Skin epidermis (tissue), 12 donors: Measurements from ENCODE around the gene RBFOX2.

ENCODE experiments used
- H3K27ac ChIP-seq, 21 experiments: fragments of 200-600 bp; sonication (generic) in 11 of 21; one replicate each; pipeline ENCODE4 v1.5.0; 2020; ENCODE audit warnings: mild to moderate bottlenecking in 3 of 21, inconsistent platforms in 2 of 21, moderate library complexity in 2 of 21
- H3K4me3 ChIP-seq, 7 experiments: fragments of 200-600 bp; sonication (generic) in 2 of 7; one replicate each; pipeline ENCODE4 v1.5.0; 2020; ENCODE audit warnings: inconsistent platforms in 2 of 7, mild to moderate bottlenecking in 2 of 7, moderate library complexity in 1 of 7

Gene RBFOX2

DNA sequence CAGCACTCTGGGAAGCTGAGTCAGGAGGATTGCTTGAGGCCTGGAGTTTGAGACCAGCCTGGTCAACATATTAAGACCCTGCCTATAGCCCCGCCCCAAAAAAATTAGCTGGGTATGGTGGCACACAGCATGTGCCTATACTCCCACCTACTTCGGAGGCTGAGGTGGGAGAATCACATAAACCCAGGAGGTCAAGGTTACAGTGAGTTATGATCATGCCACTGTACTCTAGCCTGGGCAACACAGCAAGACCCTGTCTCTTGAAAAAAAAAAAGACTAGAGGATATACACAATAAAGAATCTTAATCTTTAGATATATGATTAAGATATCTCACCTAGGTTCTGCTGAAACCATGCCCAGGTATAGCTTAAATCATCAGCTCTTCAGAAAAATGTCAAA lies 174.3 kb downstream of the RBFOX2 start:
- Histone ChIP-seq H3K4me3 (no peak overlapping the region), H3K27ac (no peak overlapping the region)

DNA sequence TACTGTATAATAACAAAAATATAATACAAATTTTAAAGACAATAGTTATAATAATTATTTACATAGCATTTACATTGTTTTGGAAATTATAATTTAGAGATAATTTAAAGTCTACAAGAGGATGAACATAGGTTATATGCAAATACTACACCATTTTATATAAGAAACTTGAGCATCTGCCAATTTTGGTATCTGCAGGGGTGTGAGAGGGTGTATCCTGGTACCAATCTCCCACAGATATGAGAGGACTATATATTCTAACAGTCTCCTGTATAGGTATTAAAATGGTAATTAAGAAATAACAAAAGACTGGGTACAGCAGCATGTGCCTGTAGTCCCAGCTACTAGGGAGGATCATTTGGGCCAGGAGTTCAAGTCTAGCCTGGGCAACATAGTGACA lies 176.5 kb downstream of the RBFOX2 start:
- no peak overlapping the region for H3K27ac ChIP-seq
- no peak overlapping the region for H3K4me3 ChIP-seq

DNA sequence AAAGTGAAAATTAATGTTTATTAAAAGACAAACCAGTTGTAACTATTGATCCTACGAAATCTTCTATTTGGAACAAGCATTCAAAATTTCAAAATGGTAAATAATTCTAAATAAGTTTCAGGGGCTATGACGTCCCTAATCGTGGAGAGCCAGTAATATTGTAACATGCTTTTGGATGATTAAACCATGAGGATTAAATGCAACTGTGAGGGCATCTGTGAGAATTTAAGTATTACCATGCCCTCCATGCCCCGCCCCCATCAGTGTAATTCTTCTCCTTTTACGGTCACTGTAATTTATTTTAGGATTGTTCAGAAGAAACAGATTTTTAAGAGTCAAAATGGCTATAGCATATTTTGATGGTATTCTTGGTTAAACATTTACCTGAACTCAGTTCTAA lies 177.8 kb downstream of the RBFOX2 start:
- peak overlapping the region in 2 of 21 experiments; percentile 31 to 81 for H3K27ac ChIP-seq
- no peak overlapping the region for H3K4me3 ChIP-seq

DNA sequence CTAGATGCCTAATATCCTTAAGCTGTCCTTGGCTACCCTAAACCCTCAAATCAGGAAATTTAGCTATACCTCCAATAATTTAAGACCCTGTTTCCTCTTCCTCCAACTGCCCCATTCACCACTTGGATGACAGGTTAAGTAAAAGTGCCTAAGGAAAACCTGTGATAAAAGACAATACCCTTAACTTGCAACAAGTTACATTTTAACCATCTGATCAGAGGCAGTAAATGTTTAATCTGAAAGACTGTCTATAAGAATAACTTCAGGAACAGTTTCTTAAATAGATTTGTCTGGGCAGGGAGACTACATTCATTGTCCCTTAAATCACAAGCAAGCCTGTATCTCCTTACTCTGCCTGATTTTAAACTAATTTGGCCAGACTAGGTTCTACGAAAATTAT lies 181.8 kb downstream of the RBFOX2 start:
- Histone ChIP-seq H3K27ac (no peak overlapping the region), H3K4me3 (no peak overlapping the region)

DNA sequence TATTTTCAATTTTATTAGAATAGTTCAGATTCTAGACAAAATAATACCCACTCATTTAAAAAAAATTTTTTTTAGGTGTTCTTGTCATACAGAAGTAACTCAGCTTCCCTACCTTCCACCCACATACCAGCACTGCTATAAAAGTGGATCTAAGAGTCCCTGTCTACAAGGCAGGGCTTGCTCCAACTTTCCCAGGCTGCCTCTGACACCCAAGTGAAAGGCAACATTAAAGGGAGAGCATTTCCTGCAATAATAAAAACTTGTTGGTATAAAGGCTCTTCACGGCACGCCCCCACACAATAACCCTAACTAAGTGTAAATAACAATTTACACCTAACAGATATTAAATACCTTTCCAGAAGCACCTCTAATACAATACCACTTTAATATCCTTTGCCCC lies 183.7 kb downstream of the RBFOX2 start:
- no peak overlapping the region for H3K4me3 ChIP-seq
- H3K27ac ChIP-seq = no peak overlapping the region

DNA sequence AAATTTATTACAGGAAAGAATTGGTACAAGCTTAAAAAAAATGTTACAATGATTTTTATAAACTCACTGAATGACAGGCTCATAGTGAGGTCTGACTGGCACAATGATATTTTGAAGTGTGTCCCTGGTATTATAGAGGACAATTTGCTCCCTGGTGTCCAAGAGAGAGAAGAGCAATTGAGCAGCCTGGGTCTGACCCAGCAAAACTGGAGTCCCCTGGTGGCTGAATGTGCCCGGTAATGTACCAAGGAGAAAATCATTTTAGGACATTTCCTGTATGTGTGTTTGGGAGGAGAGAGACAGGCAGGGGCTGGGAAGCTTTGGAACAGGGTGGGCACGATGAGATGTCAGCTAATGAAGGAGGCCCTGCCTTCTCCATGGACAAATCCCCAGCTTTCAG lies 185.7 kb downstream of the RBFOX2 start:
- Histone ChIP-seq H3K4me3 (no peak overlapping the region), H3K27ac (peak overlapping the region in 2 of 21 experiments; percentile 1 to 24)

DNA sequence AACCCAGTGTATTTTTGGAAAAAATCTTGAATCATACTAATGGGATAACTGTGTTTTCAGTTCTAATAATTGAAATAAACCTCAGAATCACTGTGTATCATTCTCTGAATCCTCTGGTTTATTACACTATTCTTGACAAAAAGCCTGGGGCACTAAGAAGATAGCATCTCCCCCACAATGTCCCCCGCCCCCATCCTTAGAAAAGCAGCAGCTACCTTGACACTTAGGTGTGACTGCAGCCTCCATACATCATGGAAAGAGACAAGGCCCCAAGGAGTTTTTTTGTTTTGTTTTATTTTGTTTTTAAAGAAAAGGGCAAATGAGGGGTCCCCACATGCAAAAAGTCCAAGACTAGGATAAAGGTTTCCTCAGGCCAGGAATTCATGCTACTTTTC lies 186.1 kb downstream of the RBFOX2 start:
- no peak overlapping the region for H3K27ac ChIP-seq
- H3K4me3 ChIP-seq = no peak overlapping the region

DNA sequence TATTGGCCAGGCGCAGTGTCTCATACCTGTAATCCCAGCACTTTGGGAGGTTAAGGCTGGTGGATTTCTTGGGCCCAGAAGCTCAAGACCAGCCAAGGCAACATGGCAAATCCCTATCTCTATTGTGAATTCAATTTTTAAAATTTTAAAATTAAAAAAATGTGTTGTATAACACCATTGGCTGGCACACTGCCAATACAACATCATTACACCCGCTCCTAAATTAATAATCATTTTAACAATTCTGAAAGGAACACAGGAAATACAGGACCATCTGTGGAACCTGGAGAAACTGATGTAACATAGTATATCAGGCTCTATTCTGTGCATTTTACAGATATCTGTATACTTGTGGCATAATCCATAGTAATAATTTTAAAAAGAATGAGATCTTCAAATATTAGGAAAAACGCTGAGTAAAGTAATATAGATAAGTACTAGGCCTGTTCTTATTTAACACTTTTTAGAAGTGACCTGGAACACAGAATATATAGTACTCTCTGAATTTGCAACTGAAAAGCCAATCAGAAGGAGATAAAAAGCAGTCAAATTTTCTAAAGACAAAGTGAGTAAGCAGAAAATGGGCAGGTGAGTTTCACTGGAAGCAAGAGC lies 186.6 kb downstream of the RBFOX2 start:
- Histone ChIP-seq H3K4me3 (no peak overlapping the region), H3K27ac (no peak overlapping the region)

DNA sequence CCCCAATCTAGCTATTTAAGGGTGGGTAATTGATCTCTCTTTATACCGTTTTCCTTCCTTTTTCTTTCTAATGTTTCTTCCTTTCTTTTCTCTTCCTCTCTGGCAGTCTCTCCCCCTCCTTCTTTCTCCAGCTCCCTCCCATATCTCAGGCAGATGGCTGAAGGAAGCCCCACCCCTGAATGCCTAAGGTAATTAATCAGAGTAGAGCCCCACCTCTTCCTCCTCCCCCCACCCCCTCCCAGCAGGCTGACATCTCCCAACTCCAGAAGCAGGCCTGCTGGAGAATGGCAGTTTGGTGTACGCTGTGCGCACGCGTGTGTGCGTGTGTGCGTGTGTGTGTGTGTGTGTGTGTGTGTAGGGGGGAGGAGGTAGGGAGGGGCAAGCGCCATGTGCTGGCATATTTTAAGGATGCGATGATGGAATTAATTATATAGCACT lies 188.3 kb downstream of the RBFOX2 start:
- Histone ChIP-seq H3K4me3 (peak overlapping the region; percentile 21 to 49 (median 32)), H3K27ac (peak overlapping the region in 19 of 21 experiments; percentile 16 to 86 (median 73))

DNA sequence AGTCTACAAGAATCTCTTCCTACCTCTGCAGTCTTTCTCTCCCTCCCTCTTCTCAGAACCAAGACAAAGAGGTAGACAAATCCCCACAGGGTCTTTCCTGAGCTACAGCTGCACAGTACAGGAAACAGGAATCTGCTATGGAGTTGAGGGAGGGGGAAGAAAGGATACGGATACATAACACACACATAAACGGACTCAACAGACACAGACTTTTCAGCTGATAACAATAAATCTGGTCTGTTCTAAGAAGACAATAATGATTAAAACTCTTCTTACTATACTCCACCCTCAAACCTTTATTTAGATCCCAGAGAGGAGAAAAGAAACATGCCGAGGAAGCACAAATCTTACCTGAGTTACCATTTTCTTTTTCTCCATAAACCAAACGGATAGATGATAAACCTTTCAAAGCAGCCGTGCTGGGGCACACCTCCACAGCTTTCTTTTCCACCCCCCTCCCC lies 188.8 kb downstream of the RBFOX2 start:
- Histone ChIP-seq H3K4me3 (peak overlapping the region; percentile 21 to 49 (median 32)), H3K27ac (peak overlapping the region in 20 of 21 experiments; percentile 10 to 86 (median 70))

DNA sequence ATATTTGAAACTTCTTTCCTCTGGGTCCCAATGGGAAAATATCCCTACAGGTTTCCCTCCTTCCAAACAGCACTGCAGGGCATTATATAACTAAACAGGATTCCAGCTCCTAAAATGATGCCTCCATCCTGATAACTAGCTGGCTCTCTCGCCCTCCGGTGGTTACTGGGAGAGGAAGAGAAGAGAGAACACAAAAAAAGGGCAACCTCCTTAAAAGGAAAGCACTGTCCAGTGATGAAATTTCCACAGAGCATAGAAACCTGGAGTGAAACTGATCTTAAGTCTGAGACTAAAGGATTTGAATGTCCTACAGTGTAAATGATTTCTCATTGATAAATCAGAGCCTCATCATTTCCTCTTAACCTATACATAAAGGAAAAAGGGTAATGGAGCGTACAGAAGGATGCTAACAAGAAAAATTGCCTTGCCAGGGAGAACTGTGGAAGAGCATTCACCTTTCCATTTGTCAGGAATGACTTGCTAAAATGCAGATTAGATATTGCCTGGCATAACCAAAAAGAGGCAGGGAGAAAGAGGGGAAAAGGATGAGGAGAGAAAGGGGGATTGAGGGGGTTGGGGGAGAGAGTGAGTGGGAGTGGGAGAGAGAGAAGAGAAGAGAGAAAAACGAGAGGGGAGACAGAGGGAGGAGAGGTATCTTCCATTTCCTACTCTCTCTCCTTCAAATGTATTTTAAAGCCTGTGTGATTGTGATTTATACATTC lies 189.6 kb downstream of the RBFOX2 start:
- Histone ChIP-seq H3K4me3 (peak overlapping the region; percentile 21 to 49 (median 32)), H3K27ac (peak overlapping the region in 19 of 21 experiments; percentile 10 to 86 (median 73))

DNA sequence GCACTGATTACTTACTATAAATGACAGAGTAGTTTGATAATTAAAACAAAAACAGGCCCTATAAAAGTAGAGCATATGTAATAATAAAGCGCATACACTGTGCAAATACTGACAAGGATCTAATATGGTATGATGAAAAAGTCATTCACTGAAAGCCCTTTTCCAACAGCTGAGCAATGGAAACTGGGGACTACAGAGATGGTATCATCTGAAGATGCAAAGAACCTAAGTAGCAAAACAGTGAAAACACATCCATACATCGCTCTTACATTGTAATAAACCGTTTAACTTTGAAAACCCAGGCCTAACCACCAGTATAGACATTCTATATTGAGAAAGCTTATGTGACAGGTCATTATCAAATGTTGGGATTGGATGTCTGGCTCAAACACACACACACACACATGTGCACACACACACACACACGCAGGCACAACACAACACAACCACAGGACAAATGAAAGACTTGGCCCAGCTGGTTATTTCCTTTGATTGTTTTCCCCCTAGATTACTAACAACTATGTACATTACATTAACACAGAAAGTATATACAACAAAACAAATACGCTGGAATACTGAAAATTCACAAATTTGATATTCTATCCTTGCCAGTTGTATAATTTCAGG lies 191.4 kb downstream of the RBFOX2 start:
- peak overlapping the region in 1 of 7 experiments; percentile 26 for H3K4me3 ChIP-seq
- peak overlapping the region in 4 of 21 experiments; percentile 0 to 87 (median 34) for H3K27ac ChIP-seq

DNA sequence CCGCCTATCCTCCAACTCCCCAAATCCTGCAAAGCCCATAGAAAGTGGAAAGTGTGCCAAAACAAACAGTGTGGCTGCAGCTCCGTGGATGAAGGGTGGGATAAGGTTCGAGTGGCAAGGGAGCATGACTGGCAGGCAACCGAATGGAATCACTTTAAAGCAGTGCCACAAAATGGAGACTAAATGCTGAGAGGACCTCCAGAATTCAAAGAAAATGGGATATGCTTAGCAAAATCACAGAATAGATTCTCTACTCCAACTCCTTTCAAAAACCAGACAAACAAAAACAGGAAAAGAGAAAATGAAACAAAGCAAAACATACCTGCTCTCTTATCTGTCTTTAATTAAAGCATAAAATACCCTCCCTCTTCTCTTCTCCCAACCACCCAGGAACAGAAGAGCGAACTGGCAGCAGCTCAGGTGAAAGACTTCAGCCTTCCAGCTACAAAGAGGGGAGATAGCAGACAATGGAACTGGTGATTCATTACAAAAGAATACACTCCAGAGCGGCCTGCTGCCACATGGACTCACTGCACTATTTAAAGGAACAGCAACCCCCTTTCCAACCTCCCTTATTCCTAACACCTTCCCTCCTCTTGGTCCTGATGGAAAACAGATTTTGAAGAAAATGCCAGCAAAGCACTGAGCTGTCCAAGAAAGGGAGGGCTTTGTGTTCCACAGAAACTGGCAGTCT lies 192.5 kb downstream of the RBFOX2 start:
- H3K27ac ChIP-seq = peak overlapping the region in 19 of 21 experiments; percentile 10 to 87 (median 67)

DNA sequence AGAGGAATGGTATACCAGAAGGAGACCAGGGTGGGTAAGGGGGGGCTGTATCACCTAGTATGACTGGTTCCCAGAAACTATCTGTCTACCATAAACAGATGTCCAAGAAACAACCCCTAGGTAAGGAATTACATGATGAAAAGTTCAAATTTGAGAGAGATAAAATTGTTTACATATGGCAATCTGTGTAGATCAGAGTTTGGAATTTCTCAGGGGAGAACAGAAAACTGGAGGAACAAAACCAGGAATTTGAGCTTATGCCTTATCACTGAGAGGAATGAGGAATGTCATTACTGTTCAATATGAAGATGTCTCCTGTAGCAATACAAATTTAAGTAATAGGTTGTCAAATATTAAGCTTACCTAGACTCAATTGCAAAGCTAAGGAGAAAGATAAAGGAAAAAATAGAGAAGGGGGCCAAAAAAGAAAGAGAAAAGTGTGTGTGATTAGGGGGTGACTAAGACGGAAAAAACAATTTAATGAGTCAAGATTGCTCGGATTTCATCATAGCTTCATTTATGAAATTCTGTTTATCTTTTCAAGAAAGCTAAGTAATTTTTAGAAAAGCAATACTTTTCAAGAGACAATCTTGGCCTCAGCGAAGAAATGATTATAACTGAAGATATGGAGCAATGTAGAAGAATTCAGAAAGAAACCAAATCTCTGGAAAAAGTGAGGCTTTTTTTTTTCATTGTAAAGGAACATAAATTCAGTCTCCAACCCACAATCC lies 193.2 kb downstream of the RBFOX2 start:
- peak overlapping the region in 5 of 7 experiments; percentile 2 to 34 (median 15) for H3K4me3 ChIP-seq
- peak overlapping the region in 19 of 21 experiments; percentile 16 to 87 (median 67) for H3K27ac ChIP-seq

More for the DNA sequence above, 192.5 kb downstream of the RBFOX2 start:
- H3K4me3 ChIP-seq = peak overlapping the region in 5 of 7 experiments; percentile 2 to 34 (median 15)

DNA sequence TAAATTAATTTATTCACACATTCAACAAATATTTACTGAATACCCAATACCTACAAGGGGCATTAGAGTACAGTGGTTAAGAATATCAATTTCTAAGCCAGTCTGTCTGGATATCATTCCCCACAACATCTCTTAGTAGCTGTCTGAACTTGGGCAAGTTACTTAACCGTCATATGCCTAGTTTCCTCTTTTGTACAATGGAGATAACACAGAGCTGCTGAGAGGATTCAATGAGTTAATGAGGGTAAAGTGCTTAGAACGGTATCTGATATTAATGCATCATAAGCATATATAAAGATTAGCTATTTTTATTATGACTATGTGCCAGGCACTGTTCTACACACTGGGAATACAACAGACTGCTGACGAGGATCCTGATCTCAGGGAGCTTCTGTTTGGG lies 194.6 kb downstream of the RBFOX2 start:
- no peak overlapping the region for H3K4me3 ChIP-seq
- peak overlapping the region in 4 of 21 experiments; percentile 49 to 87 (median 74) for H3K27ac ChIP-seq

DNA sequence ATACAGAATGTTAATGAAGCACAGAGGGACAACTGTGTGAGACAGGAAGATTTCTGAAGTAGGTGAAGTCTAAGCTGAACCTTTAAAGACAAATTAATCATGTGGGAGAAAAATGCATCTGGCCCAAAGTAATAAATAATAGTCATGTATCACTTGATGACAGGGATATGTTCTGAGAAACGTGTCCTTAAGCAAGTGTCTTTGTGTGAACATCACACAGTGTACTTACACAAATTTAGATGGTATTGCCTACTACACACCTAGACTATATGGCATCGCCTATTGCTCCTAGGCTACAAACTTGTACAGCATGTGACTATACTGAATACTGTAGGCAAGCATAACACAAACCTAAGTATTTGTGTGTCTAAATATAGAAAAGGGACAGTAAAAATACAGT lies 198.3 kb downstream of the RBFOX2 start:
- H3K27ac ChIP-seq = no peak overlapping the region
- H3K4me3 ChIP-seq = no peak overlapping the region

DNA sequence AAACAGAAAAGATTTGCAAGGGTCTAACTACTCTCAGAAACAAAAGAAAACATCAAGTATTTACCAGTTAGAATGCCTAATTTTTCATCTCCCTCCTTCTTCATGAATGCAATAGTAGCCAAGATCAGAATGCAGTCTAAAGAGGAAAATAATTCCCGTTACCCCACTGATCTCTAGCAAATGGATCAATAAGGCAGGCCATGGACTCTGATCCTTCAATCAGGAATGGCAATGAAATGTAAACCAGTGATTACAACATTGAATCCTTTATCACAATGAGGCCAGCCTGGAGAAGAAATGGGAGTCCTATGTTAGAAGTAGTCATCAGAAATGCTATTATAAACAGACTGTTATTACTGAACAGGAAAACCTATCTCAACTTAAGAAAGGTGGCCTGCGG lies 204.4 kb downstream of the RBFOX2 start:
- no peak overlapping the region for H3K4me3 ChIP-seq
- H3K27ac ChIP-seq = no peak overlapping the region

DNA sequence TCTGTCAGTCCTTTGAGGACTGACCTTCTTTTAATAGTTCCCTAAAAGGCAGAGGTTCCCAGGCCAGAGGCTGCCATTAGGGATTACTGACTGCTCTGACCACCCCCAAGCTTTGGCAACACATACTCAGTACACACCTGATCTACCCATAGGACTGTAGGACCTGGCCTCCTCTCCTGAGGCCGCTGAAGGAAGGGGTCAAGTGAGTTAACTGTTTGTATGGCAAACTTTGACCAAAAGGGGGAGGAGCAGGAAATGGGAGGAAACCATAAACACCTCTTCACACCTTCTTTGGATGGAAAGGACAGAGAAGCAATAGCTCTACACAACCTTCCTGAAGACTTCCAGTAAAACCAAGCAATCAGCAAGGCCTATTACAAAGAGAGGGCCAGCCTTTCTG lies 207.0 kb downstream of the RBFOX2 start:
- H3K4me3 ChIP-seq = no peak overlapping the region
- H3K27ac ChIP-seq = peak overlapping the region in 1 of 21 experiments; percentile 7

DNA sequence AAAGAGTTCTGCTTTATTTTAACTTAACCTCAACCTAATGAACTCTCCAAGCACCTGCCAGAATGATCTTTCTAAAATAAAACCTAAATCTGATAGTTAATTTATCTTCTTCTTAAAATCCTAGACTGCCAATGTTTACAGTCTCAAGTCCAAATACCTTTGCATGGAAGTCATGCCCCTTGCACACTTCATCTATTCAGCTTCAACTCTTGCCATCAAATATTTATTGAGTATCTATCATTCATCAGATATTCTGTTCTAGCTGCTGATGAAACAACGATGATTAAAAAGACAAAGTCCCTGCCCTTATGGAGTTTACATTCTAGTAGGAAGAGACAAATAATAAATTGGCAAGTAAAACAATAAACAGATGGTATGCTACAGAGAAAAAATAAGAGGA lies 209.2 kb downstream of the RBFOX2 start:
- H3K27ac ChIP-seq = no peak overlapping the region
- no peak overlapping the region for H3K4me3 ChIP-seq
